ENCODE measurements around the gene BLOC1S1.
A peak's percentile ranks its signal among the peaks of the same experiment; 100 is the strongest.

BLOC1S1 gene

GRCh38 chr12:55707219-55707671 lies 8.6 kb upstream of the BLOC1S1 start:
- Histone ChIP-seq H3K36me3 (ENCODE audit: low read depth) (no peaks in the 10 kb centered on the region), H3K27ac (ENCODE audit: poor library complexity, severe bottlenecking) (no peak overlapping the region), H3K27me3 (ENCODE audit: insufficient read depth, poor library complexity, severe bottlenecking) (peaks cover 21% of the 10 kb centered on the region), H3K9me3 (ENCODE audit: severe bottlenecking) (no peaks in the 10 kb centered on the region), H3K4me1 (ENCODE audit: insufficient read depth, poor library complexity, severe bottlenecking) (no peaks in the 10 kb centered on the region), H3K4me3 (ENCODE audit: severe bottlenecking) (peak overlapping the region; percentile 25)
- ATAC-seq (ENCODE audit: low read depth) (peak; percentile 13; the same call in 1 of the 3 replicates), DNase-seq (ENCODE audit: low spot score) (no peak)
- no peak for TF ChIP-seq CTCF (IDR thresholded peaks at IDR 0.05; ENCODE audit: poor library complexity, severe bottlenecking)

GRCh38 chr12:55707841-55708694 lies 7.8 kb upstream of the BLOC1S1 start, which contains the start of gene ITGA7:
Gene ITGA7, minus strand, starts transcription at chr12:55707904. Its CDS starts 222 bp downstream, at chr12:55707682.
- no peaks in the 10 kb centered on the region for H3K36me3 ChIP-seq (ENCODE audit: low read depth)
- no peaks in the 10 kb centered on the region for H3K4me1 ChIP-seq (ENCODE audit: insufficient read depth, poor library complexity, severe bottlenecking)
- TF ChIP-seq CTCF (IDR thresholded peaks at IDR 0.05; ENCODE audit: poor library complexity, severe bottlenecking): no peak
- ATAC-seq (ENCODE audit: low read depth) (peak; percentile 74), DNase-seq (ENCODE audit: low spot score) (no peak)
- H3K27ac ChIP-seq (ENCODE audit: poor library complexity, severe bottlenecking): no peak within 1 kb of the TSS
- H3K4me3 ChIP-seq (ENCODE audit: severe bottlenecking): peak within 1 kb of the TSS; percentile 25
- no peaks in the 10 kb centered on the region for H3K9me3 ChIP-seq (ENCODE audit: severe bottlenecking)
- peaks cover 21% of the 10 kb centered on the region for H3K27me3 ChIP-seq (ENCODE audit: insufficient read depth, poor library complexity, severe bottlenecking)

GRCh38 chr12:55708695-55709233 lies 7.1 kb upstream of the BLOC1S1 start:
- no peaks in the 10 kb centered on the region for H3K36me3 ChIP-seq (ENCODE audit: low read depth)
- H3K27ac ChIP-seq (ENCODE audit: poor library complexity, severe bottlenecking): no peak overlapping the region
- H3K4me1 ChIP-seq (ENCODE audit: insufficient read depth, poor library complexity, severe bottlenecking): peaks cover 5% of the 10 kb centered on the region
- no peaks in the 10 kb centered on the region for H3K9me3 ChIP-seq (ENCODE audit: severe bottlenecking)
- no peak for DNase-seq (ENCODE audit: low spot score)
- H3K4me3 ChIP-seq (ENCODE audit: severe bottlenecking): no peak overlapping the region
- TF ChIP-seq CTCF (IDR thresholded peaks at IDR 0.05; ENCODE audit: poor library complexity, severe bottlenecking): no peak
- no peak for ATAC-seq (ENCODE audit: low read depth)
- peaks cover 21% of the 10 kb centered on the region for H3K27me3 ChIP-seq (ENCODE audit: insufficient read depth, poor library complexity, severe bottlenecking)

GRCh38 chr12:55711786-55712553 lies 3.9 kb upstream of the BLOC1S1 start:
- Histone ChIP-seq H3K27me3 (ENCODE audit: insufficient read depth, poor library complexity, severe bottlenecking) (peaks cover 17% of the 10 kb centered on the region), H3K36me3 (ENCODE audit: low read depth) (no peaks in the 10 kb centered on the region), H3K4me1 (ENCODE audit: insufficient read depth, poor library complexity, severe bottlenecking) (peaks cover 13% of the 10 kb centered on the region), H3K9me3 (ENCODE audit: severe bottlenecking) (no peaks in the 10 kb centered on the region), H3K4me3 (ENCODE audit: severe bottlenecking) (no peak overlapping the region), H3K27ac (ENCODE audit: poor library complexity, severe bottlenecking) (no peak overlapping the region)
- no peak for TF ChIP-seq CTCF (IDR thresholded peaks at IDR 0.05; ENCODE audit: poor library complexity, severe bottlenecking)
- DNase-seq (ENCODE audit: low spot score) (no peak), ATAC-seq (ENCODE audit: low read depth) (no peak)
